Lower lobe of right lung (tissue), 2 donors: ENCODE measurements around the gene OLAH. TPM values are rescaled to one million over a fixed set of nuclear protein-coding genes. Genes with fewer than 3 reads are reported as not detected.

Source experiments
- ATAC-seq, 2 donors: fragments of 200-7000 bp; cut with Tn5 transposase; one replicate each; pipeline ENCODE4 v1.9.1; 2020 to 2022; ENCODE audit warnings: mild to moderate bottlenecking in 2 of 2, moderate library complexity in 2 of 2
- DNase-seq: peaks from one replicate; pipeline ENCODE4 v3.0.0-alpha.2; 2020
- H3K27ac ChIP-seq: fragments of 200-600 bp; one replicate; pipeline ENCODE4 v1.8.0; 2022
- H3K27me3 ChIP-seq: fragments of 200-600 bp; one replicate; pipeline ENCODE4 v1.8.0; 2022; ENCODE audit warnings: low read depth
- H3K36me3 ChIP-seq: fragments of 200-600 bp; one replicate; pipeline ENCODE4 v1.8.0; 2022; ENCODE audit warnings: mild to moderate bottlenecking
- H3K4me1 ChIP-seq: fragments of 200-600 bp; one replicate; pipeline ENCODE4 v1.8.0; 2022
- H3K4me3 ChIP-seq: fragments of 200-600 bp; one replicate; pipeline ENCODE4 v1.8.0; 2022; ENCODE audit warnings: mild to moderate bottlenecking
- H3K9me3 ChIP-seq: fragments of 200-600 bp; one replicate; pipeline ENCODE4 v1.8.0; 2022
- CTCF ChIP-seq: fragments of 200-600 bp; IDR thresholded peaks from one replicate; pipeline ENCODE4 v1.8.0; 2022; ENCODE audit warnings: antibody characterized with exemption, mild to moderate bottlenecking
- intact Hi-C: fragments of 100-400 bp; cut with DNase I; formaldehyde crosslinking; loops from one replicate; pipeline ENCODE4 v1.11.0; 2022
- total RNA-seq: library from RNA; stranded (reverse); fragmentation: NEBNext Ultra II Directional; extraction: Animal tissue kit (Norgen Biotek cat#: 25700); gene quantifications from one replicate; pipeline ENCODE4 v1.2.1, GENCODE V29; 2021
- donor health status: DM: no; HTN: yes; CAD: no; lungs with severe emphysema.

The OLAH gene
- total RNA-seq, 1 donor from 2014 or later: 1.7 TPM

DNA sequence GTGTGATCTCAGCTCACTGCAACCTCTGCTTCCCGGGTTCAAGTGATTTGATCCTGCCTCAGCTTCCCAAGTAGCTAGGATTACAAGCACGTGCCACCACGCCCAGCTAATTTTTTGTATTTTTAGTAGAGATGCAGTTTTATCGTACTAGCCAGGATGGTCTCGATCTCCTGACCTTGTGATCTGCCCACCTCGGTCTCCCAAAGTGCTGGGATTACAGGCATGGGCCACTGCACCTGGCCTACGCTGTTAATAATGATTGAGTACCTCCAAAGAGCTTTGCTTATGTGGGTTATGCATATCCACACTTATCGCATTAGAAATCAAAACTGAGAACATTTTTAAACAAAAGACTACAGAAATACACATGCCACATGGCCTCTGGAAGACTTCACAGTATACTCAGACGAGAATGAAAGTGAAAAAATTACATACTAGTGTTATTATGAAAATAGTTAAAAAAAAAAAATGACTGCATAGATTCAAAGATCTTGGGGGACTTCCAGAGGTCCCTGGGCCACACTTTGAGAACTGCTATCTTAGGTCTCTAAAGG lies 78.8 kb downstream of the OLAH start:
- DNase-seq (no peak), ATAC-seq (no peak)
- H3K27me3 ChIP-seq: no peaks in the 10 kb centered on the region
- no peaks in the 10 kb centered on the region for H3K4me1 ChIP-seq
- intact Hi-C loops: no loop called here
- H3K4me3 ChIP-seq: no peak overlapping the region
- TF ChIP-seq CTCF: no peak
- H3K27ac ChIP-seq: no peak overlapping the region
- H3K9me3 ChIP-seq: no peaks in the 10 kb centered on the region
- peaks cover 38% of the 10 kb centered on the region for H3K36me3 ChIP-seq

Other genes starting within 250 kb of the OLAH start
- gene CDNF, start 205.9 kb upstream of the OLAH start, total RNA-seq: 1.3 TPM
- gene HSPA14, start 205.6 kb upstream of the OLAH start, total RNA-seq: 10.4 TPM
- gene MSANTD7, start 205.6 kb upstream of the OLAH start, total RNA-seq: 8.0 TPM
- 4.3 TPM for gene SUV39H2, start 165.1 kb upstream of the OLAH start, total RNA-seq
- gene DCLRE1C, start 89.8 kb upstream of the OLAH start, total RNA-seq: 13.6 TPM
- gene MEIG1, start 84.6 kb upstream of the OLAH start, total RNA-seq: 0.95 TPM
- not detected for gene ACBD7, start 44.8 kb downstream of the OLAH start, total RNA-seq
- gene RPP38, start 53.4 kb downstream of the OLAH start, total RNA-seq: 16.9 TPM
- gene NMT2, start 124.8 kb downstream of the OLAH start, total RNA-seq: 10.2 TPM